ENCODE data around the gene SH3RF3. TPM values are rescaled to one million over a fixed set of nuclear protein-coding genes. Genes with fewer than 3 reads are reported as not detected.

Gene SH3RF3
- total RNA-seq, 4 donors from 2014 or later, result 2.4 to 5.5 (median 2.9) TPM

GRCh38 chr2:109248590-109248989, 119.6 kb downstream of the SH3RF3 start:
- no peaks in the 10 kb centered on the region for H3K36me3 ChIP-seq
- H3K27me3 ChIP-seq, result no peaks in the 10 kb centered on the region
- intact Hi-C loops (cut with DNase I), result no loop called here
- peak overlapping the region in 2 of 4 donors; percentile 34 to 64 for H3K27ac ChIP-seq
- no peaks in the 10 kb centered on the region for H3K9me3 ChIP-seq
- no peak for DNase-seq
- TF ChIP-seq CTCF (IDR thresholded peaks at IDR 0.05) (no peak), POLR2A (IDR thresholded peaks at IDR 0.05) (no peak)
- 72 to 83% methylated on average over 2 of the region's 2 CpGs for WGBS, 2 donors
- no peak overlapping the region for H3K4me3 ChIP-seq
- H3K4me1 ChIP-seq, result peaks cover 11 to 45% (median 28%) of the 10 kb centered on the region in 3 donors

GRCh38 chr2:109253217-109253616, 124.2 kb downstream of the SH3RF3 start:
- H3K27me3 ChIP-seq, result no peaks in the 10 kb centered on the region
- WGBS, 2 donors, result 91 to 94% methylated on average over 6 to 7 of the region's 7 CpGs
- DNase-seq, result no peak
- H3K4me3 ChIP-seq, result no peak overlapping the region
- intact Hi-C loops (cut with DNase I), result no loop called here
- no peak overlapping the region for H3K27ac ChIP-seq
- no peak for TF ChIP-seq POLR2A (IDR thresholded peaks at IDR 0.05)
- no peak for TF ChIP-seq CTCF (IDR thresholded peaks at IDR 0.05)
- H3K36me3 ChIP-seq, result no peaks in the 10 kb centered on the region
- H3K4me1 ChIP-seq, result peaks cover 11 to 33% (median 18%) of the 10 kb centered on the region in 3 donors
- H3K9me3 ChIP-seq, result no peaks in the 10 kb centered on the region

GRCh38 chr2:109254174-109254904, 125.3 kb downstream of the SH3RF3 start:
- TF ChIP-seq POLR2A (IDR thresholded peaks at IDR 0.05) (no peak), CTCF (IDR thresholded peaks at IDR 0.05) (no peak)
- WGBS, 2 donors, result 81 to 90% methylated on average over 3 to 11 of the region's 12 CpGs
- Histone ChIP-seq H3K9me3 (no peaks in the 10 kb centered on the region), H3K27ac (no peak overlapping the region), H3K36me3 (no peaks in the 10 kb centered on the region), H3K4me1 (peaks cover 11 to 33% (median 14%) of the 10 kb centered on the region in 3 donors), H3K27me3 (no peaks in the 10 kb centered on the region), H3K4me3 (no peak overlapping the region)
- intact Hi-C loops (cut with DNase I), result no loop called here
- no peak for DNase-seq

GRCh38 chr2:109255654-109256053, 126.6 kb downstream of the SH3RF3 start:
- Histone ChIP-seq H3K27me3 (no peaks in the 10 kb centered on the region), H3K36me3 (no peaks in the 10 kb centered on the region), H3K27ac (peak overlapping the region in 2 of 4 donors; percentile 30 to 32), H3K4me3 (no peak overlapping the region), H3K4me1 (peaks cover 11 to 36% (median 14%) of the 10 kb centered on the region in 3 donors), H3K9me3 (no peaks in the 10 kb centered on the region)
- intact Hi-C loops (cut with DNase I), result no loop called here
- no peak for TF ChIP-seq POLR2A (IDR thresholded peaks at IDR 0.05)
- no peak for TF ChIP-seq CTCF (IDR thresholded peaks at IDR 0.05)
- 56 to 90% methylated on average over 4 of the region's 4 CpGs for WGBS, 2 donors
- no peak for DNase-seq

GRCh38 chr2:109256111-109256510, 127.1 kb downstream of the SH3RF3 start:
- H3K9me3 ChIP-seq, result no peaks in the 10 kb centered on the region
- DNase-seq, result no peak
- no peak for TF ChIP-seq POLR2A (IDR thresholded peaks at IDR 0.05)
- peaks cover 11 to 41% (median 14%) of the 10 kb centered on the region in 3 donors for H3K4me1 ChIP-seq
- H3K4me3 ChIP-seq, result no peak overlapping the region
- no peaks in the 10 kb centered on the region for H3K36me3 ChIP-seq
- no peaks in the 10 kb centered on the region for H3K27me3 ChIP-seq
- intact Hi-C loops (cut with DNase I), result no loop called here
- peak overlapping the region in 2 of 4 donors; percentile 30 to 32 for H3K27ac ChIP-seq
- WGBS, 2 donors, result 91 to 95% methylated on average over 12 of the region's 12 CpGs
